HEK293 (cell line): Measurements from ENCODE around the gene OR13J1.

Experiments used
- CTCF ChIP-seq: fragments of 450-650 bp; formaldehyde crosslinking; IDR thresholded peaks from 2 replicates; pipeline ENCODE4 v1.5.1; 2016; ENCODE audit warnings: missing biosample characterization, missing genetic modification characterization
- IKZF3 ChIP-seq: fragments of 450-650 bp; IDR thresholded peaks from 2 replicates; pipeline ENCODE4 v1.5.0; 2018; ENCODE audit warnings: missing biosample characterization, mild to moderate bottlenecking, missing genetic modification characterization, moderate library complexity
- PBX3 ChIP-seq: sonication (generic); formaldehyde crosslinking; IDR thresholded peaks from 2 replicates; pipeline ENCODE4 v1.8.1; 2022; ENCODE audit warnings: mild to moderate bottlenecking, moderate library complexity, missing genetic modification reagents
- ZBTB21 ChIP-seq: fragments of 450-650 bp; formaldehyde crosslinking; IDR thresholded peaks from 2 replicates; pipeline ENCODE4 v1.5.1; 2017; ENCODE audit warnings: missing biosample characterization, missing genetic modification characterization
- ZBTB26 ChIP-seq: fragments of 450-650 bp; formaldehyde crosslinking; optimal IDR thresholded peaks from 2 replicates; pipeline ENCODE3; 2016; ENCODE audit warnings: missing biosample characterization, mild to moderate bottlenecking, missing genetic modification characterization
- ZNF184 ChIP-seq: fragments of 450-650 bp; IDR thresholded peaks from 2 replicates; pipeline ENCODE4 v1.5.1; 2018; ENCODE audit warnings: missing biosample characterization, mild to moderate bottlenecking, missing genetic modification characterization
- ZNF24 ChIP-seq: fragments of 450-650 bp; formaldehyde crosslinking; IDR thresholded peaks from 2 replicates; pipeline ENCODE4 v1.5.1; 2016; ENCODE audit warnings: missing biosample characterization, missing genetic modification characterization
- ZNF510 ChIP-seq: fragments of 450-650 bp; formaldehyde crosslinking; IDR thresholded peaks from 2 replicates; pipeline ENCODE4 v1.5.1; 2018; ENCODE audit warnings: mild to moderate bottlenecking, missing genetic modification characterization, missing biosample characterization; ENCODE audit not compliant: insufficient replicate concordance
- ZNF830 ChIP-seq: fragments of 450-650 bp; IDR thresholded peaks from 2 replicates; pipeline ENCODE4 v1.5.0; 2018; ENCODE audit warnings: missing biosample characterization, missing genetic modification characterization, low read depth, mild to moderate bottlenecking, moderate library complexity

GRCh38 chr9:35852876-35853865, 17.0 kb downstream of the OR13J1 start:
- TF ChIP-seq CTCF (tag by site-specific recombination) (no peak), ZBTB26 (tag by site-specific recombination) (no peak), IKZF3 (tag by site-specific recombination) (no peak), ZBTB21 (no peak), ZNF184 (tag by site-specific recombination) (no peak), ZNF510 (tag by site-specific recombination) (no peak), ZNF830 (tag by site-specific recombination) (no peak), ZNF24 (tag by site-specific recombination) (no peak), PBX3 (CRISPR knock-in tag) (no peak)
